DND-41 (cell line): ENCODE results near the gene CASD1.

Experiments
- CTCF ChIP-seq: IDR thresholded peaks from 2 replicates; pipeline ENCODE4 v1.5.1; 2012; ENCODE audit warnings: borderline replicate concordance, low read length, moderate library complexity, mild to moderate bottlenecking; ENCODE audit not compliant: poor library complexity, severe bottlenecking; ENCODE audit errors: extremely low read depth
- EZH2 ChIP-seq: IDR thresholded peaks from 3 replicates; pipeline ENCODE4 v1.6.1; 2012; ENCODE audit warnings: borderline replicate concordance, low read depth, mild to moderate bottlenecking, moderate library complexity, low read length, inconsistent platforms; ENCODE audit not compliant: severe bottlenecking

- TF ChIP-seq CTCF: no peak
- TF ChIP-seq EZH2: no peak
Measured at GRCh38 chr7:94556028-94556427, 46.4 kb downstream of the CASD1 start.
